Measurements from ENCODE around the gene STAT5B. TPM values are rescaled to one million over a fixed set of nuclear protein-coding genes. Genes with fewer than 3 reads are reported as not detected.

STAT5B gene
- total RNA-seq, 1 experiment from 2014 or later: 7.1 TPM

- H4K20me1 ChIP-seq (ENCODE audit: insufficient read depth): no peaks in the 10 kb centered on the region
- POLR2A ChIA-PET: no interaction called here
- intact Hi-C loops (cut with micrococcal nuclease): no loop called here
- no peaks in the 10 kb centered on the region for H3K36me3 ChIP-seq (ENCODE audit: control insufficient read depth in 1 of 2, insufficient read depth in 2 of 2, low read length in 2 of 2)
- no peak for TF ChIP-seq CBX3 (IDR thresholded peaks at IDR 0.05; ENCODE audit: low read depth)
- H3K4me1 ChIP-seq (ENCODE audit: control insufficient read depth in 1 of 2, insufficient read depth in 2 of 2, low read length in 2 of 2): peaks cover 8 to 9% of the 10 kb centered on the region in 2 experiments
- no peaks in the 10 kb centered on the region for H3K9me2 ChIP-seq (ENCODE audit: insufficient read depth)
- H3K9me3 ChIP-seq (ENCODE audit: control insufficient read depth in 1 of 2, insufficient read depth in 1 of 2, low read depth in 1 of 2, low read length in 2 of 2): no peaks in the 10 kb centered on the region
- no peak overlapping the region for H2AFZ ChIP-seq (ENCODE audit: low read depth, low read length, poor library complexity, severe bottlenecking)
- no peaks in the 10 kb centered on the region for H3K79me2 ChIP-seq (ENCODE audit: insufficient read depth, low read length)
- BruUV-seq (replicated peaks): no TSS peak
- H3K9ac ChIP-seq (ENCODE audit: low read length): no peak overlapping the region
- no peaks in the 10 kb centered on the region for H3K27me3 ChIP-seq (ENCODE audit: insufficient read depth, low read length)
- no peak overlapping the region for H3K4me3 ChIP-seq (replicated peaks in 1 of 2; ENCODE audit: low read depth in 1 of 2, low read length in 2 of 2)
- DNase-seq (ENCODE audit: low read depth, low spot score) (no peak), ATAC-seq (no peak)
- H3K4me2 ChIP-seq (ENCODE audit: low read length): no peak overlapping the region
- no peak overlapping the region for H3K27ac ChIP-seq (ENCODE audit: low read depth, low read length)
- CTCF ChIA-PET: no interaction called here
- RAD21 ChIA-PET (ENCODE audit: low non-redundant PET in 1 of 2, low total read pairs in 2 of 2, uncharacterized antibody in 2 of 2, unreplicated experiment in 2 of 2): no interaction called here
Observed at GRCh38 chr17:42281571-42282096, 5.4 kb upstream of the STAT5B start.

- no peaks in the 10 kb centered on the region for H4K20me1 ChIP-seq (ENCODE audit: insufficient read depth)
- ChIA-PET RAD21 (ENCODE audit: low non-redundant PET in 1 of 2, low total read pairs in 2 of 2, uncharacterized antibody in 2 of 2, unreplicated experiment in 2 of 2) (no interaction called here), CTCF (no interaction called here), POLR2A (no interaction called here)
- H3K36me3 ChIP-seq (ENCODE audit: control insufficient read depth in 1 of 2, insufficient read depth in 2 of 2, low read length in 2 of 2): no peaks in the 10 kb centered on the region
- no peak overlapping the region for H3K4me3 ChIP-seq (replicated peaks in 1 of 2; ENCODE audit: low read depth in 1 of 2, low read length in 2 of 2)
- ATAC-seq (no peak), DNase-seq (ENCODE audit: low read depth, low spot score) (no peak)
- no peak overlapping the region for H3K27ac ChIP-seq (ENCODE audit: low read depth, low read length)
- H2AFZ ChIP-seq (ENCODE audit: low read depth, low read length, poor library complexity, severe bottlenecking): no peak overlapping the region
- 0 out of 2 replicates have a peak, but pooled peaks cover 4% of the 10 kb centered on the region for H3K79me2 ChIP-seq (ENCODE audit: insufficient read depth, low read length)
- no peaks in the 10 kb centered on the region for H3K27me3 ChIP-seq (ENCODE audit: insufficient read depth, low read length)
- H3K9me3 ChIP-seq (ENCODE audit: control insufficient read depth in 1 of 2, insufficient read depth in 1 of 2, low read depth in 1 of 2, low read length in 2 of 2): no peaks in the 10 kb centered on the region
- intact Hi-C loops (cut with micrococcal nuclease): no loop called here
- H3K4me1 ChIP-seq (ENCODE audit: control insufficient read depth in 1 of 2, insufficient read depth in 2 of 2, low read length in 2 of 2): peaks cover 10 to 17% of the 10 kb centered on the region in 2 experiments
- no peak overlapping the region for H3K4me2 ChIP-seq (ENCODE audit: low read length)
- no TSS peak for BruUV-seq (replicated peaks)
- H3K9ac ChIP-seq (ENCODE audit: low read length): no peak overlapping the region
- H3K9me2 ChIP-seq (ENCODE audit: insufficient read depth): no peaks in the 10 kb centered on the region
- no peak for TF ChIP-seq EGR1 (IDR thresholded peaks at IDR 0.05; ENCODE audit: low read depth)
- no peak for TF ChIP-seq ZFX (IDR thresholded peaks at IDR 0.05)
- no peak for TF ChIP-seq REST (IDR thresholded peaks at IDR 0.05; ENCODE audit: low read depth)
- TF ChIP-seq CEBPB (IDR thresholded peaks at IDR 0.05; ENCODE audit: low read depth): no peak
- TF ChIP-seq SIN3A (IDR thresholded peaks at IDR 0.05; ENCODE audit: low read depth): no peak
- TF ChIP-seq SP1 (IDR thresholded peaks at IDR 0.05; ENCODE audit: low read depth): no peak
- TF ChIP-seq, protein P1, sequence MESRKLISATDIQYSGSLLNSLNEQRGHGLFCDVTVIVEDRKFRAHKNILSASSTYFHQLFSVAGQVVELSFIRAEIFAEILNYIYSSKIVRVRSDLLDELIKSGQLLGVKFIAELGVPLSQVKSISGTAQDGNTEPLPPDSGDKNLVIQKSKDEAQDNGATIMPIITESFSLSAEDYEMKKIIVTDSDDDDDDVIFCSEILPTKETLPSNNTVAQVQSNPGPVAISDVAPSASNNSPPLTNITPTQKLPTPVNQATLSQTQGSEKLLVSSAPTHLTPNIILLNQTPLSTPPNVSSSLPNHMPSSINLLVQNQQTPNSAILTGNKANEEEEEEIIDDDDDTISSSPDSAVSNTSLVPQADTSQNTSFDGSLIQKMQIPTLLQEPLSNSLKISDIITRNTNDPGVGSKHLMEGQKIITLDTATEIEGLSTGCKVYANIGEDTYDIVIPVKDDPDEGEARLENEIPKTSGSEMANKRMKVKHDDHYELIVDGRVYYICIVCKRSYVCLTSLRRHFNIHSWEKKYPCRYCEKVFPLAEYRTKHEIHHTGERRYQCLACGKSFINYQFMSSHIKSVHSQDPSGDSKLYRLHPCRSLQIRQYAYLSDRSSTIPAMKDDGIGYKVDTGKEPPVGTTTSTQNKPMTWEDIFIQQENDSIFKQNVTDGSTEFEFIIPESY (IDR thresholded peaks at IDR 0.05; ENCODE audit: extremely low read depth, insufficient replicate concordance, low read length): no peak
- TF ChIP-seq CBX3 (IDR thresholded peaks at IDR 0.05; ENCODE audit: low read depth): no peak
- no peak for TF ChIP-seq EZH2phosphoT487 (IDR thresholded peaks at IDR 0.05; ENCODE audit: borderline replicate concordance)
- TF ChIP-seq MAX (IDR thresholded peaks at IDR 0.05): no peak
- no peak for TF ChIP-seq POLR2A (IDR thresholded peaks at IDR 0.05; ENCODE audit: borderline replicate concordance, extremely low read depth, insufficient read depth, insufficient read length)
- TF ChIP-seq POLR2AphosphoS5 (IDR thresholded peaks at IDR 0.05; ENCODE audit: low read depth, low read length): no peak
- TF ChIP-seq FOSL1 (IDR thresholded peaks at IDR 0.05; ENCODE audit: low read depth): no peak
Observed at GRCh38 chr17:42279776-42280630, 3.8 kb upstream of the STAT5B start.

Measured in HCT116 (cell line).